ENCODE measurements around the gene ASL. TPM values are rescaled to one million over a fixed set of nuclear protein-coding genes. Genes with fewer than 3 reads are reported as not detected.

The ASL gene
- total and polyA plus RNA-seq, 7 donors: 3.3 to 32.9 (median 6.5) TPM

DNA sequence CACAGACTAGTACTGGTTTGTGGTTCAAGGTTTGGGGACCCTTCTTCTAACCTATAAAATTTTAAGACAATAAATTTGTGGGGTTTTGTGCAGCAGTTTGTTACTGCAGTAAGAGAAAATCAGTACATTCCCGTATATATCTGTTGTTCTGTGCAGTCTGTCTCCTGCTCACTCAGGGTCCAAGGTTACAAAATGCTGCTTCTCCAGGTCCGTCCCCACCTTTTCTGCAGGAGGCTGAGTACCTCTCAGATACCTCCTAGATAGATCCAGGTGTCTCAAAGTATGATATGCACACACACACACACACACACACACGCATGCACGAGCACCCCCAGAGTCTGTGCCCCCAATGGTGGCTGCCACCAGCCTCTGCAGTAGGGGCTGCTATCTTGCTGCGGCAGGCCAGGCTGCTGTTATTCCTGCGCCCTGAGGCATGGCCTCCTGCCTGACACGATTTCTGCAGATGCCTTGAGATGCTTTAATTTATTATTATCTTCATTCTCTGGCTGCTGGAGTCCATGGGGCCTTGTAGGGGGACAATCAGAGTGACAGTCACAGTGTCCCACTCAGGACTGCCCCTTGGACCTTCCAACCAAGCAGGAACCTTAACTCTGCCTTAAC, 25.2 kb upstream of the ASL start:
- WGBS, 3 donors: 76 to 82% (median 79%) methylated on average over 7 of the region's 7 CpGs
- no peak for ATAC-seq
- TF ChIP-seq, protein P1, sequence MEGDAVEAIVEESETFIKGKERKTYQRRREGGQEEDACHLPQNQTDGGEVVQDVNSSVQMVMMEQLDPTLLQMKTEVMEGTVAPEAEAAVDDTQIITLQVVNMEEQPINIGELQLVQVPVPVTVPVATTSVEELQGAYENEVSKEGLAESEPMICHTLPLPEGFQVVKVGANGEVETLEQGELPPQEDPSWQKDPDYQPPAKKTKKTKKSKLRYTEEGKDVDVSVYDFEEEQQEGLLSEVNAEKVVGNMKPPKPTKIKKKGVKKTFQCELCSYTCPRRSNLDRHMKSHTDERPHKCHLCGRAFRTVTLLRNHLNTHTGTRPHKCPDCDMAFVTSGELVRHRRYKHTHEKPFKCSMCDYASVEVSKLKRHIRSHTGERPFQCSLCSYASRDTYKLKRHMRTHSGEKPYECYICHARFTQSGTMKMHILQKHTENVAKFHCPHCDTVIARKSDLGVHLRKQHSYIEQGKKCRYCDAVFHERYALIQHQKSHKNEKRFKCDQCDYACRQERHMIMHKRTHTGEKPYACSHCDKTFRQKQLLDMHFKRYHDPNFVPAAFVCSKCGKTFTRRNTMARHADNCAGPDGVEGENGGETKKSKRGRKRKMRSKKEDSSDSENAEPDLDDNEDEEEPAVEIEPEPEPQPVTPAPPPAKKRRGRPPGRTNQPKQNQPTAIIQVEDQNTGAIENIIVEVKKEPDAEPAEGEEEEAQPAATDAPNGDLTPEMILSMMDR (IDR thresholded peaks at IDR 0.05): no peak

GRCh38 chr7:66050990-66051448, 24.6 kb upstream of the ASL start:
- TF ChIP-seq, protein P1 (IDR thresholded peaks at IDR 0.05): no peak
- no peaks in the 10 kb centered on the region for H3K4me1 ChIP-seq
- H3K27me3 ChIP-seq (ENCODE audit: insufficient read depth in 3 of 3, low read length in 2 of 3): peaks cover 0 to 2% (median 0%) of the 10 kb centered on the region in 3 donors
- H3K27ac ChIP-seq: no peak overlapping the region
- peak; percentile 33 to 53 (median 36) for ATAC-seq
- 62 to 72% (median 65%) methylated on average over 3 of the region's 3 CpGs for WGBS, 3 donors
- intact Hi-C loops (cut with DNase I): no loop called here
- no peaks in the 10 kb centered on the region for H3K9me3 ChIP-seq
- H3K4me3 ChIP-seq: no peak overlapping the region
- no peak for DNase-seq
- no peaks in the 10 kb centered on the region for H3K36me3 ChIP-seq (ENCODE audit: insufficient read depth in 1 of 2, low read depth in 1 of 2)

More for the DNA sequence above, 25.2 kb upstream of the ASL start:
- Histone ChIP-seq H3K27ac (no peak overlapping the region), H3K27me3 (ENCODE audit: insufficient read depth in 3 of 3, low read length in 2 of 3) (peaks cover 0 to 2% (median 0%) of the 10 kb centered on the region in 3 donors), H3K9me3 (no peaks in the 10 kb centered on the region), H3K4me3 (no peak overlapping the region), H3K4me1 (no peaks in the 10 kb centered on the region), H3K36me3 (ENCODE audit: insufficient read depth in 1 of 2, low read depth in 1 of 2) (no peaks in the 10 kb centered on the region)
- no peak for DNase-seq
- intact Hi-C loops (cut with DNase I): no loop called here

DNA sequence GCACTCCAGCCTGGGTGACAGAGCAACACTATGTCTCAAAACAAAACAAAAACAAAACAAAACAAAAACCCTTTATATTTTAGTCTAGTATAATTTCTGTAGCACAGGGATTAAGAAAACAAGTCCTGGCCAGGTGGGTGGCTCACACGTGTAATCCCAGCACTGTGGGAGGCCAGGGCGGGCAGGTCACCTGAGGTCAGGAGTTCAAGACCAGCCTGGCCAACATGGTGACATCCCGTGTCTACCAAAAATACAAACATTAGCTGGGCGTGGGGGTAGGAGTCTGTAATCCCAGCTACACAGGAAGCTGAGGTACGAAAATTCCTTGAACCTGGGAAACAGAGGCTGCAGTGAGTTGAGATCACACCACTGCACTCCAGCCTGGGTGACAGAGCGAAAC, 23.2 kb upstream of the ASL start:
- no peak for DNase-seq
- 78 to 79% (median 78%) methylated on average over 6 of the region's 6 CpGs for WGBS, 3 donors
- no peaks in the 10 kb centered on the region for H3K9me3 ChIP-seq

DNA sequence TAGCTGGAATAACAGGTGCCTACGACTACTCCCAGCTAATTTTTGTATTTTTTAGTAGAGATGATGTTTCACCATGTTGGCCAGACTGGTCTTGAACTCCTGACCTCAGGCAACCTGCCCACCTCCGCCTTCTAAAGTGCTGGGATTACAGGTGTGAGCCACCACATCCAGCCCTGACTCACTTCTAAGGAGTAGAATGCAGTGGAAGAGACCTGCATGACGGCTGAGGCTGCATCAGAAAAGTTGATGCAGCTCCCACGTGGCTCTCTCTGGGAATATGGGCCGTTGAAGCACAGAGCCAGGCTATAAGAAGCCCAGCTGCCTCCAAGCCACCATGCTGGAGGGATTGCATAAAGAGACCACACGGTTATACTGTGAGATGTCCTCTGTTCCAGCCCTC, 21.6 kb upstream of the ASL start:
- 68 to 78% (median 68%) methylated on average over 6 of the region's 6 CpGs for WGBS, 3 donors
- no peaks in the 10 kb centered on the region for H3K9me3 ChIP-seq
- no peak for ATAC-seq
- intact Hi-C loops (cut with DNase I): no loop called here
- H3K4me1 ChIP-seq: no peaks in the 10 kb centered on the region
- TF ChIP-seq, protein P1 (IDR thresholded peaks at IDR 0.05): no peak
- no peak for DNase-seq
- no peak overlapping the region for H3K4me3 ChIP-seq
- H3K27me3 ChIP-seq (ENCODE audit: insufficient read depth in 3 of 3, low read length in 2 of 3): no peaks in the 10 kb centered on the region
- H3K27ac ChIP-seq: no peak overlapping the region
- no peaks in the 10 kb centered on the region for H3K36me3 ChIP-seq (ENCODE audit: insufficient read depth in 1 of 2, low read depth in 1 of 2)

More for the DNA sequence above, 23.2 kb upstream of the ASL start:
- intact Hi-C loops (cut with DNase I): no loop called here
- Histone ChIP-seq H3K4me3 (no peak overlapping the region), H3K27me3 (ENCODE audit: insufficient read depth in 3 of 3, low read length in 2 of 3) (peaks cover 0 to 2% (median 0%) of the 10 kb centered on the region in 3 donors), H3K36me3 (ENCODE audit: insufficient read depth in 1 of 2, low read depth in 1 of 2) (no peaks in the 10 kb centered on the region), H3K27ac (no peak overlapping the region), H3K4me1 (no peaks in the 10 kb centered on the region)
- no peak for ATAC-seq
- TF ChIP-seq, protein P1 (IDR thresholded peaks at IDR 0.05): no peak

Data from psoas muscle (tissue), 8 donors.